OCI-LY7 (cell line): ENCODE data around the gene PDE11A. TPM values are rescaled to one million over a fixed set of nuclear protein-coding genes. Genes with fewer than 3 reads are reported as not detected.

Experiments used
- BruUV-seq: library from RNA; stranded (reverse); fragments of 400-500 nt; replicated peaks from 2 replicates; lab custom pipeline; 2021; lab: Mats Ljungman, UMichigan
- CTCF ChIA-PET: fragments of 300-600 bp; sonication (Branson Sonifier 250); formaldehyde crosslinking; loops from one replicate; lab custom pipeline; 2022; ENCODE audit warnings: antibody characterized with exemption; ENCODE audit not compliant: unreplicated experiment; lab: Charles Lee
- POLR2A ChIA-PET: fragments of 300-600 bp; sonication (Branson Sonifier 250); formaldehyde crosslinking; loops from one replicate; lab custom pipeline; 2022; ENCODE audit warnings: antibody characterized with exemption; lab: Charles Lee
- DNase-seq: peaks from one replicate; pipeline ENCODE4 v3.0.0-alpha.2; 2015; ENCODE audit warnings: low spot score
- H2AFZ ChIP-seq: fragments of 200-600 bp; sonication (generic), shearing (Covaris generic); 2 replicates; pipeline ENCODE4 v1.6.1; 2014; ENCODE audit warnings: mild to moderate bottlenecking, antibody characterized with exemption, low read length, moderate library complexity
- H3K27ac ChIP-seq: fragments of 200-600 bp; sonication (generic); 2 replicates; pipeline ENCODE4 v1.5.1; 2014; ENCODE audit warnings: mixed run types, low read depth, mild to moderate bottlenecking, moderate library complexity, low read length, inconsistent platforms; ENCODE audit not compliant: poor library complexity, severe bottlenecking
- H3K36me3 ChIP-seq: fragments of 200-600 bp; sonication (generic); 2 replicates; pipeline ENCODE4 v1.6.1; 2014; ENCODE audit warnings: mild to moderate bottlenecking, antibody characterized with exemption, low read length, moderate library complexity, mixed read lengths; ENCODE audit not compliant: insufficient read depth
- H3K4me1 ChIP-seq: fragments of 200-600 bp; sonication (generic); 2 replicates; pipeline ENCODE4 v1.5.1; 2014; ENCODE audit warnings: mild to moderate bottlenecking, low read length; ENCODE audit not compliant: insufficient read depth, poor library complexity, severe bottlenecking
- H3K4me2 ChIP-seq: fragments of 200-600 bp; sonication (generic); 2 replicates; pipeline ENCODE4 v1.6.1; 2014; ENCODE audit warnings: mild to moderate bottlenecking, low read length
- H3K4me3 ChIP-seq: fragments of 200-600 bp; sonication (generic); 2 replicates; pipeline ENCODE4 v1.5.1; 2014; ENCODE audit warnings: mild to moderate bottlenecking, low read depth, low read length; ENCODE audit not compliant: poor library complexity, severe bottlenecking
- H3K79me2 ChIP-seq: fragments of 200-600 bp; sonication (generic); 2 replicates; pipeline ENCODE4 v1.6.1; 2016; ENCODE audit warnings: low read depth, mild to moderate bottlenecking, low read length, moderate library complexity, mixed read lengths; ENCODE audit not compliant: insufficient read depth
- H3K9me2 ChIP-seq: fragments of 200-600 bp; sonication (generic); 2 replicates; pipeline ENCODE4 v1.6.1; 2016; ENCODE audit warnings: mild to moderate bottlenecking, low read length, mixed read lengths; ENCODE audit not compliant: insufficient read depth
- H3K9me3 ChIP-seq: fragments of 200-600 bp; sonication (generic); 2 replicates; pipeline ENCODE4 v1.6.1; 2014; ENCODE audit warnings: mild to moderate bottlenecking, mixed run types, low read length, mixed read lengths
- H4K20me1 ChIP-seq: fragments of 200-600 bp; sonication (generic); 2 replicates; pipeline ENCODE4 v1.6.1; 2014; ENCODE audit warnings: mild to moderate bottlenecking, antibody characterized with exemption, low read length, moderate library complexity, mixed read lengths; ENCODE audit not compliant: insufficient read depth
- CTCF ChIP-seq: fragments of 200-600 bp; sonication (generic); conservative IDR thresholded peaks from 2 replicates; pipeline ENCODE4 v1.5.1; 2014; ENCODE audit warnings: mild to moderate bottlenecking, antibody characterized with exemption, low read length, moderate library complexity, mixed read lengths
- EZH2phosphoT487 ChIP-seq: fragments of 200-600 bp; sonication (generic); IDR thresholded peaks from 2 replicates; pipeline ENCODE4 v1.6.1; 2018; ENCODE audit warnings: low read depth, borderline replicate concordance, mild to moderate bottlenecking, mixed run types, antibody characterized with exemption, low read length, moderate library complexity, mixed read lengths
- intact Hi-C: fragments of 100-400 bp; cut with micrococcal nuclease; formaldehyde crosslinking; loops from one replicate; pipeline ENCODE4 v1.10.0; 2022; ENCODE audit not compliant: unreplicated experiment
- total RNA-seq, 2 experiments: library from RNA; depleted of rRNA in 1 of 2; stranded (reverse); fragments of >200 nt in 1 of 2; shearing (Covaris generic) in 1 of 2; gene quantifications; 2 replicates each; pipeline ENCODE4 v1.2.3, GENCODE V29; 2014 to 2022

Gene PDE11A
- total RNA-seq, 2 experiments from 2014 or later, result 0.03 TPM; not detected in 1

GRCh38 chr2:177603181-177603580 is 469.4 kb downstream of the PDE11A start:
- Histone ChIP-seq H2AFZ (no peak overlapping the region), H3K4me2 (no peak overlapping the region), H3K4me1 (no peaks in the 10 kb centered on the region), H3K4me3 (no peak overlapping the region), H3K9me3 (no peaks in the 10 kb centered on the region), H3K36me3 (no peaks in the 10 kb centered on the region), H3K9me2 (no peaks in the 10 kb centered on the region), H3K27ac (no peak overlapping the region), H3K79me2 (no peaks in the 10 kb centered on the region), H4K20me1 (no peaks in the 10 kb centered on the region)
- no TSS peak for BruUV-seq
- TF ChIP-seq CTCF (no peak), EZH2phosphoT487 (no peak)
- no peak for DNase-seq
- CTCF ChIA-PET, result no interaction called here
- intact Hi-C loops, result loop anchor here (10.0 kb wide), 1 partner anchor 268 kb away; no protein-coding TSS in a partner anchor
- POLR2A ChIA-PET, result interaction anchor here (0.5 to 1.2 kb wide), 2 partner anchors 13 to 68 kb away, joined by 3 to 8 read pairs; no protein-coding TSS in a partner anchor

GRCh38 chr2:177602611-177603164 is 469.9 kb downstream of the PDE11A start:
- H3K9me2 ChIP-seq, result no peaks in the 10 kb centered on the region
- POLR2A ChIA-PET, result interaction anchor here (0.5 to 1.2 kb wide), 2 partner anchors 12 to 68 kb away, joined by 3 to 8 read pairs; no protein-coding TSS in a partner anchor
- H3K36me3 ChIP-seq, result no peaks in the 10 kb centered on the region
- H3K27ac ChIP-seq, result no peak overlapping the region
- BruUV-seq, result no TSS peak
- no peak overlapping the region for H3K4me3 ChIP-seq
- no peaks in the 10 kb centered on the region for H3K79me2 ChIP-seq
- no peak overlapping the region for H3K4me2 ChIP-seq
- TF ChIP-seq CTCF (no peak), EZH2phosphoT487 (no peak)
- no peaks in the 10 kb centered on the region for H4K20me1 ChIP-seq
- intact Hi-C loops, result loop anchor here (10.0 kb wide), 1 partner anchor 268 kb away; no protein-coding TSS in a partner anchor
- H3K9me3 ChIP-seq, result no peaks in the 10 kb centered on the region
- H3K4me1 ChIP-seq, result no peaks in the 10 kb centered on the region
- H2AFZ ChIP-seq, result no peak overlapping the region
- DNase-seq, result no peak
- CTCF ChIA-PET, result no interaction called here

- no TSS peak for BruUV-seq
Measured at GRCh38 chr2:177600917-177601316, 471.7 kb downstream of the PDE11A start.

More at GRCh38 chr2:177600917-177601316, 471.7 kb downstream of the PDE11A start:
- POLR2A ChIA-PET, result interaction anchor here (0.6 kb wide), 1 partner anchor 12 kb away, joined by 3 read pairs; no protein-coding TSS in a partner anchor
- no peaks in the 10 kb centered on the region for H3K79me2 ChIP-seq
- H2AFZ ChIP-seq, result no peak overlapping the region
- H3K9me3 ChIP-seq, result no peaks in the 10 kb centered on the region
- intact Hi-C loops, result loop anchor here (10.0 kb wide), 1 partner anchor 266 kb away; no protein-coding TSS in a partner anchor
- CTCF ChIA-PET, result no interaction called here
- DNase-seq, result no peak
- no peak overlapping the region for H3K4me3 ChIP-seq
- no peak for TF ChIP-seq EZH2phosphoT487
- no peak for TF ChIP-seq CTCF
- H3K36me3 ChIP-seq, result no peaks in the 10 kb centered on the region
- H3K4me2 ChIP-seq, result no peak overlapping the region
- H3K27ac ChIP-seq, result no peak overlapping the region
- no peaks in the 10 kb centered on the region for H3K4me1 ChIP-seq
- no peaks in the 10 kb centered on the region for H4K20me1 ChIP-seq
- no peaks in the 10 kb centered on the region for H3K9me2 ChIP-seq
